H1 (cell line): ENCODE measurements around the gene BSPRY.

Experiments
- CEBPB ChIP-seq: IDR thresholded peaks from 2 replicates; pipeline ENCODE4 v1.6.1; 2012; ENCODE audit warnings: low read depth, low read length
- CTBP2 ChIP-seq: IDR thresholded peaks from 2 replicates; pipeline ENCODE4 v1.7.0; 2011; ENCODE audit warnings: borderline replicate concordance, mild to moderate bottlenecking, moderate library complexity, mixed read lengths, low read length; ENCODE audit not compliant: insufficient read depth, insufficient read length
- CTCF ChIP-seq, 3 experiments: IDR thresholded peaks; 1 replicate in 2 of 3; 2 replicates in 1 of 3; pipeline versions ENCODE4 v1.5.1 to v1.6.1; 2011; ENCODE audit warnings: low read length in 3 of 3, mild to moderate bottlenecking in 3 of 3, inconsistent platforms in 2 of 3, low read depth in 1 of 3, moderate library complexity in 1 of 3; ENCODE audit not compliant: insufficient read depth in 1 of 3; ENCODE audit errors: control extremely low read depth in 1 of 3
- EP300 ChIP-seq, 2 experiments: IDR thresholded peaks; 1 replicate in 1 of 2; 2 replicates in 1 of 2; pipeline ENCODE4 v1.6.1; 2011 to 2012; ENCODE audit warnings: low read depth in 2 of 2, low read length in 2 of 2, mild to moderate bottlenecking in 2 of 2, borderline replicate concordance in 1 of 2, inconsistent platforms in 1 of 2, moderate library complexity in 1 of 2
- GTF2F1 ChIP-seq: IDR thresholded peaks from 2 replicates; pipeline ENCODE4 v1.6.1; 2012; ENCODE audit warnings: low read depth, low read length, improper control_type of control experiment, borderline replicate concordance
- JUND ChIP-seq: IDR thresholded peaks from 2 replicates; pipeline ENCODE4 v1.6.1; 2011; ENCODE audit warnings: mild to moderate bottlenecking, improper control_type of control experiment, low read length
- NRF1 ChIP-seq: IDR thresholded peaks from 2 replicates; pipeline ENCODE4 v1.6.1; 2011; ENCODE audit warnings: mild to moderate bottlenecking, low read depth, low read length, improper control_type of control experiment
- POLR2A ChIP-seq, 2 experiments: IDR thresholded peaks; 1 replicate in 1 of 2; 2 replicates in 1 of 2; pipeline ENCODE4 v1.6.1; 2011; ENCODE audit warnings: low read depth in 2 of 2, low read length in 2 of 2, mild to moderate bottlenecking in 2 of 2; ENCODE audit errors: control extremely low read depth in 1 of 2
- RAD21 ChIP-seq, 2 experiments: IDR thresholded peaks in 1 of 2; conservative IDR thresholded peaks in 1 of 2; 2 replicates each; pipeline ENCODE4 v1.6.1; 2011; ENCODE audit warnings: low read depth in 2 of 2, low read length in 2 of 2, improper control_type of control experiment in 1 of 2, inconsistent platforms in 1 of 2, mild to moderate bottlenecking in 1 of 2, moderate library complexity in 1 of 2
- SP1 ChIP-seq: IDR thresholded peaks from 2 replicates; pipeline ENCODE4 v1.6.1; 2011; ENCODE audit warnings: low read depth, low read length
- YY1 ChIP-seq: IDR thresholded peaks from 2 replicates; pipeline ENCODE4 v1.6.1; 2011; ENCODE audit warnings: low read depth, mild to moderate bottlenecking, low read length
- TF ChIP-seq, protein P1 (sequence below): IDR thresholded peaks from 2 replicates; pipeline ENCODE4 v1.6.1; 2012; ENCODE audit warnings: inconsistent platforms

DNA sequence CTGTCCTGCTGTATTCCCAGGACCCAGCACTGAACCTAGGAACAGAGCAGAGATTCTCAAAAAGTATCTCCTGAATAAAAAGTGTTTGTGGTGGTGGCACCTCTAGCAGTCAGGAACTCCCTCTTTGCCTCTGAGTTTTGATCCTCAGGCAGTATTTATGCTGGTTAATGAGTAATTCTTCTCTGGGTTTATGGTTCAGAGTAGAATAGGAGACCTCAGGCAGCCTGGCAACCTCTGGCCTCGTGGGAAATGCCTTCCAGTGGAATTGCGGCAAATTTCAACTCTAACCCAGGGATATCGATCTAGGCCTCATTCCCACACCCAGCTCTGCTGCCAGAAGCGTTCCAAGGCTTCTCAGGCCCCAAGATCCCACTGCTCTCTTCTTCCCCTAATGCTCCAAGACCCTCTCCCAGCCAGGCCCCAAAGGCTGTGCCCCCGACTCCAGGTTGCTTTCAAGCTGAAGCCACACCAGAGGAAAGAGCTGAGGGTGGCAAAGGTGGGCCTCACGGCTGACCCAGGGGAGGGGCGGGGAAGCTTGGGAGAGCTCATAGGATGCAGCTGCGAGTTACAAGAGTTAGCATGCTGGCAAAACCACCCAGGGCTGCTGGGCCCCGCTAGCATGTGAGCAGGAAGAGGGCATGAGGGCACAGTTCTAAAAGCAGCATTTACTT is 38.4 kb downstream of the BSPRY start:
- TF ChIP-seq CTBP2 (no peak), POLR2A (IDR thresholded peaks at IDR 0.05; ENCODE audit: control extremely low read depth in 1 of 2, low read depth in 2 of 2, low read length in 2 of 2) (no peak), CTCF (IDR thresholded peaks at IDR 0.05; ENCODE audit: control extremely low read depth in 1 of 3, insufficient read depth in 1 of 3, low read depth in 1 of 3, low read length in 3 of 3) (no peak), YY1 (no peak), RAD21 (IDR thresholded peaks at IDR 0.05 in 1 of 2, conservative IDR thresholded peaks at IDR 0.05 in 1 of 2; ENCODE audit: low read depth in 2 of 2, low read length in 2 of 2) (no peak), NRF1 (no peak), JUND (no peak), GTF2F1 (no peak), CEBPB (no peak), EP300 (IDR thresholded peaks at IDR 0.05; ENCODE audit: borderline replicate concordance in 1 of 2, low read depth in 2 of 2, low read length in 2 of 2) (no peak), SP1 (no peak)
- TF ChIP-seq, protein P1, sequence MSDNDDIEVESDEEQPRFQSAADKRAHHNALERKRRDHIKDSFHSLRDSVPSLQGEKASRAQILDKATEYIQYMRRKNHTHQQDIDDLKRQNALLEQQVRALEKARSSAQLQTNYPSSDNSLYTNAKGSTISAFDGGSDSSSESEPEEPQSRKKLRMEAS, result no peak
